Liver (tissue), 3 donors: Measurements from ENCODE around the gene SASH3.

Experiments
- EGR1 ChIP-seq, 2 donors: IDR thresholded peaks; 2 replicates each; pipeline ENCODE4 v1.6.1; 2016 to 2018; ENCODE audit warnings: antibody characterized with exemption in 2 of 2, low read depth in 2 of 2
- FOXA1 ChIP-seq: IDR thresholded peaks from 2 replicates; pipeline ENCODE4 v1.6.1; 2016; ENCODE audit warnings: antibody characterized with exemption
- GABPA ChIP-seq, 2 donors: IDR thresholded peaks in 1 of 2; conservative IDR thresholded peaks in 1 of 2; 2 replicates each; pipeline ENCODE4 v1.6.1; 2016; ENCODE audit warnings: antibody characterized with exemption in 2 of 2, mild to moderate bottlenecking in 1 of 2, moderate library complexity in 1 of 2
- HNF4A ChIP-seq, 2 donors: conservative IDR thresholded peaks; 2 replicates each; pipeline ENCODE4 v1.6.1; 2016; ENCODE audit warnings: antibody characterized with exemption in 2 of 2, mild to moderate bottlenecking in 2 of 2
- JUND ChIP-seq, 2 donors: IDR thresholded peaks; 2 replicates each; pipeline ENCODE4 v1.6.1; 2016; ENCODE audit warnings: antibody characterized with exemption in 2 of 2
- RAD21 ChIP-seq, 2 donors: IDR thresholded peaks; 2 replicates each; pipeline ENCODE4 v1.6.1; 2016; ENCODE audit warnings: antibody characterized with exemption in 2 of 2, mild to moderate bottlenecking in 2 of 2
- RXRA ChIP-seq, 2 donors: IDR thresholded peaks; 2 replicates each; pipeline ENCODE4 v1.6.1; 2017 to 2018; ENCODE audit warnings: antibody characterized with exemption in 2 of 2, mild to moderate bottlenecking in 1 of 2
- SP1 ChIP-seq: IDR thresholded peaks from 2 replicates; pipeline ENCODE4 v1.6.1; 2018; ENCODE audit warnings: antibody characterized with exemption, mild to moderate bottlenecking
- TAF1 ChIP-seq: conservative IDR thresholded peaks from 2 replicates; pipeline ENCODE4 v1.6.1; 2016; ENCODE audit warnings: antibody characterized with exemption, mild to moderate bottlenecking
- YY1 ChIP-seq: IDR thresholded peaks from 2 replicates; pipeline ENCODE4 v1.6.1; 2016; ENCODE audit warnings: antibody characterized with exemption, mild to moderate bottlenecking
- TF ChIP-seq, protein P1 (sequence below): fragments of 150-350 bp; IDR thresholded peaks from 2 replicates; pipeline ENCODE4 v1.5.1; 2017; ENCODE audit warnings: improper control_type of control experiment, low read depth, low read length; ENCODE audit not compliant: missing input control
- TF ChIP-seq, protein P2 (sequence below): IDR thresholded peaks from 2 replicates; pipeline ENCODE4 v1.6.1; 2016; ENCODE audit warnings: antibody characterized with exemption
- TF ChIP-seq, protein P3 (sequence below): IDR thresholded peaks from 2 replicates; pipeline ENCODE4 v1.6.1; 2016; ENCODE audit warnings: antibody characterized with exemption, mild to moderate bottlenecking
- TF ChIP-seq, protein P4 (sequence below): IDR thresholded peaks from 2 replicates; pipeline ENCODE4 v1.6.1; 2016; ENCODE audit warnings: antibody characterized with exemption
- donor health status: healthy.
- donor health status: healthy.

DNA sequence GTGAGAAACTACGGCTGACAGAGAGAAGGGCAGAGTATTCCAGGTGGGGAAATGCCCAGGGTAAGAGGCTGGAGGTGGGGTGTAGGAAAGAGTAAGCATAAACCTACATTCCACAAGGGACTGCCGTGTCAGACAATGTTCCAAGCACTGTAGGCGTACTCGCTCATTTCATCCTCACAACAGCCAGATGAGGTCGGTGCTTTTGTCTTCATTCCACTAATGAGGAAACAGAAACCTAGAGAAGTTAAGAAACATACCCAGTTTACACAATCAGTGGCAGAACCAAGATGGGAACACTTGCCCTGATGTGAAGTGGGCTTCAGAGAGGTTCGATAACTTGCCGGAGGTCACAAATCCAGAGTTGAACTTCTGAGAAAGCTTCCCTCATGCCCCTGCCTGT, 4.6 kb downstream of the SASH3 start:
- TF ChIP-seq, protein P1, sequence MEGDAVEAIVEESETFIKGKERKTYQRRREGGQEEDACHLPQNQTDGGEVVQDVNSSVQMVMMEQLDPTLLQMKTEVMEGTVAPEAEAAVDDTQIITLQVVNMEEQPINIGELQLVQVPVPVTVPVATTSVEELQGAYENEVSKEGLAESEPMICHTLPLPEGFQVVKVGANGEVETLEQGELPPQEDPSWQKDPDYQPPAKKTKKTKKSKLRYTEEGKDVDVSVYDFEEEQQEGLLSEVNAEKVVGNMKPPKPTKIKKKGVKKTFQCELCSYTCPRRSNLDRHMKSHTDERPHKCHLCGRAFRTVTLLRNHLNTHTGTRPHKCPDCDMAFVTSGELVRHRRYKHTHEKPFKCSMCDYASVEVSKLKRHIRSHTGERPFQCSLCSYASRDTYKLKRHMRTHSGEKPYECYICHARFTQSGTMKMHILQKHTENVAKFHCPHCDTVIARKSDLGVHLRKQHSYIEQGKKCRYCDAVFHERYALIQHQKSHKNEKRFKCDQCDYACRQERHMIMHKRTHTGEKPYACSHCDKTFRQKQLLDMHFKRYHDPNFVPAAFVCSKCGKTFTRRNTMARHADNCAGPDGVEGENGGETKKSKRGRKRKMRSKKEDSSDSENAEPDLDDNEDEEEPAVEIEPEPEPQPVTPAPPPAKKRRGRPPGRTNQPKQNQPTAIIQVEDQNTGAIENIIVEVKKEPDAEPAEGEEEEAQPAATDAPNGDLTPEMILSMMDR = no peak
- TF ChIP-seq, protein P2, sequence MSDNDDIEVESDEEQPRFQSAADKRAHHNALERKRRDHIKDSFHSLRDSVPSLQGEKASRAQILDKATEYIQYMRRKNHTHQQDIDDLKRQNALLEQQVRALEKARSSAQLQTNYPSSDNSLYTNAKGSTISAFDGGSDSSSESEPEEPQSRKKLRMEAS = no peak
- TF ChIP-seq EGR1 (IDR thresholded peaks at IDR 0.05; ENCODE audit: low read depth in 2 of 2) (no peak), RAD21 (IDR thresholded peaks at IDR 0.05) (no peak), HNF4A (conservative IDR thresholded peaks at IDR 0.05) (no peak), JUND (IDR thresholded peaks at IDR 0.05) (no peak), TAF1 (no peak), YY1 (no peak), RXRA (IDR thresholded peaks at IDR 0.05) (no peak), GABPA (IDR thresholded peaks at IDR 0.05 in 1 of 2, conservative IDR thresholded peaks at IDR 0.05 in 1 of 2) (no peak), SP1 (no peak), FOXA1 (no peak)
- TF ChIP-seq, protein P3, sequence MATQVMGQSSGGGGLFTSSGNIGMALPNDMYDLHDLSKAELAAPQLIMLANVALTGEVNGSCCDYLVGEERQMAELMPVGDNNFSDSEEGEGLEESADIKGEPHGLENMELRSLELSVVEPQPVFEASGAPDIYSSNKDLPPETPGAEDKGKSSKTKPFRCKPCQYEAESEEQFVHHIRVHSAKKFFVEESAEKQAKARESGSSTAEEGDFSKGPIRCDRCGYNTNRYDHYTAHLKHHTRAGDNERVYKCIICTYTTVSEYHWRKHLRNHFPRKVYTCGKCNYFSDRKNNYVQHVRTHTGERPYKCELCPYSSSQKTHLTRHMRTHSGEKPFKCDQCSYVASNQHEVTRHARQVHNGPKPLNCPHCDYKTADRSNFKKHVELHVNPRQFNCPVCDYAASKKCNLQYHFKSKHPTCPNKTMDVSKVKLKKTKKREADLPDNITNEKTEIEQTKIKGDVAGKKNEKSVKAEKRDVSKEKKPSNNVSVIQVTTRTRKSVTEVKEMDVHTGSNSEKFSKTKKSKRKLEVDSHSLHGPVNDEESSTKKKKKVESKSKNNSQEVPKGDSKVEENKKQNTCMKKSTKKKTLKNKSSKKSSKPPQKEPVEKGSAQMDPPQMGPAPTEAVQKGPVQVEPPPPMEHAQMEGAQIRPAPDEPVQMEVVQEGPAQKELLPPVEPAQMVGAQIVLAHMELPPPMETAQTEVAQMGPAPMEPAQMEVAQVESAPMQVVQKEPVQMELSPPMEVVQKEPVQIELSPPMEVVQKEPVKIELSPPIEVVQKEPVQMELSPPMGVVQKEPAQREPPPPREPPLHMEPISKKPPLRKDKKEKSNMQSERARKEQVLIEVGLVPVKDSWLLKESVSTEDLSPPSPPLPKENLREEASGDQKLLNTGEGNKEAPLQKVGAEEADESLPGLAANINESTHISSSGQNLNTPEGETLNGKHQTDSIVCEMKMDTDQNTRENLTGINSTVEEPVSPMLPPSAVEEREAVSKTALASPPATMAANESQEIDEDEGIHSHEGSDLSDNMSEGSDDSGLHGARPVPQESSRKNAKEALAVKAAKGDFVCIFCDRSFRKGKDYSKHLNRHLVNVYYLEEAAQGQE = no peak
- TF ChIP-seq, protein P4, sequence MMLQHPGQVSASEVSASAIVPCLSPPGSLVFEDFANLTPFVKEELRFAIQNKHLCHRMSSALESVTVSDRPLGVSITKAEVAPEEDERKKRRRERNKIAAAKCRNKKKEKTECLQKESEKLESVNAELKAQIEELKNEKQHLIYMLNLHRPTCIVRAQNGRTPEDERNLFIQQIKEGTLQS = no peak
